Activated CD8-positive, alpha-beta memory T cell treated with anti-CD3 and anti-CD28 coated beads, Interleukin-2, amount 50 U/mL, for 24 hours (primary cell): Measurements from ENCODE around the gene CACNA2D4.

Experiments used
- DNase-seq: peaks from one replicate; pipeline ENCODE4 v3.0.0-alpha.2; 2020; ENCODE audit errors: extremely low read depth

CACNA2D4 gene

DNA sequence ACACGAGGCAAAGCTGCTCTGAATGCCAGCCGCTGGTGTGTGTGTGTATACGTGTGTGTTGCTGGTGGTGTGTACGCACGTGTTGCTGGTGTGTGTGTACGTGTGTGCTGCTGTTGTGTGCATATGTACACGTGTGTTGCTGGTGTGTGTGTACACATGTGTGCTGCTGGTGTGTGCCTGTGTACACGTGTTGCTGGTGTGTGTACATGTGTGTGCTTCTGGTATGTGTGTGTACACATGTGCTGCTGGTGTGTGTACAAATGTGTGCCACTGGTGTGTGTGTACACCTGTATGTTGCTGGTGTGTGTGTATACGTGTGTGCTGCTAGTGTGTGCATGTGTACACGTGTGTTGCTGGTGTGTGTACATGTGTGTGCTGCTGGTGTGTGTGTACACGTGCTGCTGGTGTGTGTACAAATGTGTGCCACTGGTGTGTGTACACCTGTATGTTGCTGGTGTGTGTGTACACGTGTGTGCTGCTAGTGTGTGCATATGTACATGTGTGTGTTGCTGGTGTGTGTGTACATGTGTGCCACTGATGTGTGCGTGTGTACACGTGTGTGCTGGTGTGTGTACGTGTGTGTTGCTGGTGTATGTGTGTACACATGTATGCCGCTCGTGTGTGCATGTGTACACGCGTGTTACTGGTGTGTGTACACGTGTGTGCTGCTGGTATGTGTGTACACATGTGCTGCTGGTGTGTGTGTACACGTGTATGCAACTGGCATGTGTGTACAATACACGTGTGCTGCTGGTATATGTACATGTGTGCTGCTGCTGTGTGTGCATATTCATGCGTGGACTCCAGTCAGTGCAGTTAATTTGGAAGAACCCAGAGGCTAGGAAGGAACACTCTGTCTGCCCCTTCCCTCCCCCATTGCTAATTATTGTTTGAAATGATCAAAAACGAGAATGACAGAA is 47.2 kb downstream of the CACNA2D4 start:
- DNase-seq = no peak

- no peak for DNase-seq
These were observed 48.4 kb downstream of the CACNA2D4 start for GRCh38 chr12:1870086-1870485.

GRCh38 chr12:1869145-1869544 is 49.3 kb downstream of the CACNA2D4 start:
- DNase-seq = no peak

GRCh38 chr12:1865284-1865866 is 53.1 kb downstream of the CACNA2D4 start:
- DNase-seq = no peak

GRCh38 chr12:1864867-1865266 is 53.6 kb downstream of the CACNA2D4 start:
- no peak for DNase-seq

DNA sequence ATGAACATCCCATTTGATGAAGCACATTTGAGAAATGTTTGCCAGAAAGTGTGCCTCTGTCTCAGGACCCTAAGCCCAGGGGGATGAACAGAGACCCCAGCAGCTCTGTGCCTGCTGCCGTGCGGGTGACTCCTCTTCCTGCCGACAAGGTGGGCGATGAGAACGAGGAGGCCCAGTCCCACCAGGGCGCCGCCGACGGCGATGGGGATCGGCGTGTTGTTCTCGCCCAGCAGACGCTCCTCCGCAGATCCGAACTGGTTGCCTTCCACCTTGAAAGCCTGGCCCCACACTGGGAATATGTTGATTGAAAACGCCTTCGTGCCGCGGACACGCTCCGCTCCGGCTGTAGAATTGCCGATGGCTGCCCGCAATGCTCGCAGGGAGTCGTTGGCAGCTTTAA is 54.0 kb downstream of the CACNA2D4 start:
- no peak for DNase-seq

GRCh38 chr12:1863823-1864222 is 54.6 kb downstream of the CACNA2D4 start:
- DNase-seq = no peak

GRCh38 chr12:1862973-1863372 is 55.5 kb downstream of the CACNA2D4 start:
- no peak for DNase-seq

- no peak for DNase-seq
These were observed 58.8 kb downstream of the CACNA2D4 start for GRCh38 chr12:1859643-1860042.

DNA sequence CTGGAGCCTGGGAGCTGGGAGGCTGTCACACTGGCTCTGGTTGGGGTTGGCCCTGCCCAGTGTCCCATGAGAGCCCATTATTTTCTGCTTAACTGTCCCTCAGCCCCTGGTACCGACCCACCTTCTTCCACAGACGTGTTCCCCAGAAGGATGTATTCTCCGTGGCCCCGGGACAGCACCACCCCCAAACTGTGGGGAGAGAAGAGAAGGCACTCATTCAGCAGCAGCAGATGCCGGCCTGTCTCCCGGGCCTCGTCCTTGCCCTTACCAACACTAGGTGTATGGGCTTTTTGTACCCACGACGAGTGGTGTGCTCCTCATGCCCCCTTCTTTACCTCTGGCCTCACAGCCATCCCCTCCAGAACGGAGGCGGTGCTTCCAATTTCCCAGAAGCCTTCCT is 60.0 kb downstream of the CACNA2D4 start:
- DNase-seq = no peak

GRCh38 chr12:1857821-1858220 is 60.6 kb downstream of the CACNA2D4 start:
- no peak for DNase-seq

DNA sequence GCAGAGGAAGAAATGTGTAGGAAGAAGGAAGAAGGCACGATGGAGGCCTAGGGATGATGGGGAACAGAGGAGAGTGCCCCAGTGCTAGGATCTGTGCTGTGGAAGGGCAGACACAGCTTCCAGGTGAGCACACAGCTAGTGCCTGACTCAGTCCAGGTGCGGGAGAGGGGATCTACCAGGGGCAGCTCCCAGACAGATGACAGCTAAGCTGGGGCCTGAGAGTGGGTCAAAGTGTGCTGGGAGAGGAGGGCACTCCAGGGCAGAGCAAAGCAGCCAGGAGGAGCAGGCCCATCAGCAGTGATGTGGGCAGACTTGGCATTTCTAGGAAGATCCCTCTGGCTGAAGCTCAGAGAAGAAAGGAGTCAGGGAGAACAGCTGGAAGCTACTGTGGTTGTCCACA is 61.4 kb downstream of the CACNA2D4 start:
- no peak for DNase-seq

DNA sequence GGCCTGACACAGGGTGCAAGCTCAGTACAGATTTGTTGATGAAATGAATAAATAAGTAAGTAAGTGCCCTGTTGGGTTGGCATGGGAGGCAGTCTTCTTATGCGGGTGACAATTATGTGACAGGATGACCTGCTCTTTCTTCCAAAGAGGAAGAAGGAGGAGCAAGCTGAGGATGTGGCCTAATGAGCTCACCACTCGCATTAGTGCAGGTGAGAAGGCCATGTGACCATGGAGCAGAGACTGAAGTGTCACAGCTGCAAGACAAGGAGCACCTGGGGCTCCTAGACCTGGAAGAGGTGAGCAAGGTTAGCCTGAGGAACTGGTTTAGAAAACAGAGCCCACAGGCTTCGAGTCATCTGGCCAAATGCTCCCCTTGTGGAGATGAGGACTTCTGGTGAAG is 63.2 kb downstream of the CACNA2D4 start:
- no peak for DNase-seq

DNA sequence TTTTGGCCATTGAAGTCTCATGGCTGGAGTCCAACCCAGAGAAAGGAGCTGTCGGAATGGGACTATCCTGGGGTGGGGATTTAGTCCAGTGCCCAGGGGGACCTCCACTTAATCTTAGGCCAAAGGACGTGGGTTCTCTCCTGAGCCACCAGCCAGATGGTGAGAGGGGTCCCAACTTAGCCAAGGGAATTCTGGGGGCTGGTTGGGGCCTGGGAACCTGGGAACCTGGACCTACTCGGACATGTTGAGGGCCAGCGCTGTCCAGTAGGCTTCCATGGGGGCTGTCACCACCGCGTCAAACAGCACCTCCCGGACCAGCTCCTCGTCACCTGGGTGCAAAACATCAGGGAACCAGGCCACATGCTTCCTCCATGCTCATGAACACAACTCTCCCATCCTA is 64.7 kb downstream of the CACNA2D4 start:
- no peak for DNase-seq

DNA sequence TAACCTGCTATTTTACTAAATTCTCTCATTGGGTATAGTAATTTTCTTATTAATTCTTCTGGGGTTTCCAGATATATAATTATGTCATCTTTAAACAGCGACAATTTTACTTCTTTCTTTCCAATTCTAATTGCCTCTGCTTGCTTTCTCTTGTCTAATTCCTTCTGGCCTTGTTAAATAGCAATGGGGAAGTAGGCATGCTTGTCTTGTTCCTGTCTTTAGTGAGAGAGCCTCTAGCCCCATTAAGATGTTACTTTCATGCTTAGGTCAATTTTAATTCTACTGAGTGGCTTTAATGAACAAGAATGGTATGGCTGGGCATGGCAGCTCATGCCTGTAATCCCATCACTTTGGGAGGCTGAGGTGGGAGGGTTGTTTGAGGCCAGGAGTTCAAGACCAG is 66.4 kb downstream of the CACNA2D4 start:
- DNase-seq = no peak

- no peak for DNase-seq
These were observed 67.2 kb downstream of the CACNA2D4 start for GRCh38 chr12:1851151-1851701.

GRCh38 chr12:1848745-1849144 is 69.7 kb downstream of the CACNA2D4 start:
- no peak for DNase-seq

DNA sequence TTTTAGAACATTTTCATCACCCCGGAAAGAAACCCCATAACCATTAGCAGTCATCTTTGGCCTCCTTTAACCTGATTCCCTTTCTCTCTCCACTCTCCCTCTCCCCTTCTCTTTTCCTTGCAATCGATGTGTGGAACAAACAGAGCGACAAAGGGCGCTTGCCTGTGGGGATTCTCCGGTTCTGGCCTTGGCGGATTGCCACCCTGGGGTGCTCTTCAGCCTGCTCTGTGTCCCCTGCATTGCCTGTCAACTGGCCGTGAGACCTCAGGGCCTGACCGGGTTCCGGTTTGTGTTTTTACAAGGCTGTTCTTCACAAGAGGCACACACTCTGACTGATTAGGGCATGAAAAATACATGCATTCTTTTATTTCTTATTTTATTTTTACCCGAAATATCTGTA is 70.3 kb downstream of the CACNA2D4 start:
- no peak for DNase-seq

GRCh38 chr12:1847411-1847810 is 71.0 kb downstream of the CACNA2D4 start:
- no peak for DNase-seq

GRCh38 chr12:1846421-1847405 is 71.7 kb downstream of the CACNA2D4 start:
- DNase-seq = no peak

- DNase-seq = no peak
These were observed 72.6 kb downstream of the CACNA2D4 start for GRCh38 chr12:1845886-1846285.

DNA sequence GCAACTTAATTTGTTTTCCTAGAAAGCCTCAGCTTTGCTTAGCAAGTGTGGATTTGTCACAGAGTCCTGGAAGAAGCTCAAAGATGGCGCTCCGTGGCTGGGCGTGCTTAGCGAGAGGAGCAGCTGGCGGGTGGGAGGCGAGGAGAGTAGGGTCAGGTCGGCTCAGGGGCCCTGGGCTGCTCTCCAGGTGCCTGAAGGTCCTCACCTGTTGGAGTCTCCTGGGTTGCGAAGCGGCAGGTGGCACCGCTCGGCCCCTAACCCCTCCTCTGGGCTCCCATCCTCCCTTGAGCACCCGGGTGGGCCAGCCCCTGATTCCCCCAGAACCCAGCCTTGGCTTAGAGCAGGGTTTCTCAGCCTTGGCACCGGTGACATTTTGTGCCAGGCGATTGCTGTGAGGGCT is 73.0 kb downstream of the CACNA2D4 start:
- no peak for DNase-seq
